A549 (cell line): Measurements from ENCODE around the gene SLC6A12. TPM values are rescaled to one million over a fixed set of nuclear protein-coding genes. Genes with fewer than 3 reads are reported as not detected.

Source experiments
- ATAC-seq, 2 experiments: fragments of 200-7000 bp in 1 of 2; fragments of >200 bp in 1 of 2; cut with Nextera tagmentation in 1 of 2; cut with Tn5 transposase in 1 of 2; 3 replicates each; pipeline versions ENCODE4 v1.8.0 to v1.9.1; 2018 to 2020; ENCODE audit warnings: mild to moderate bottlenecking in 1 of 2, moderate library complexity in 1 of 2
- CTCF ChIA-PET: fragments of 300-600 bp; sonication (Branson Sonifier 250); formaldehyde crosslinking; extraction: SDS; loops from one replicate; lab custom pipeline; 2021; ENCODE audit warnings: antibody characterized with exemption, inconsistent platforms; lab: Yijun Ruan, JAX
- POLR2A ChIA-PET: fragments of 350-600 bp; formaldehyde crosslinking; extraction: SDS; loops from one replicate; lab custom pipeline; 2021; ENCODE audit warnings: antibody characterized with exemption, inconsistent platforms; lab: Yijun Ruan, JAX
- DNase-seq, 2 experiments: peaks; one replicate each; pipeline versions ENCODE4 v3.0.0 to v3.0.0-alpha.2; 2011 to 2016; ENCODE audit warnings: low read depth in 1 of 2, low spot score in 1 of 2
- FAIRE-seq: peaks from 2 replicates; lab custom pipeline; 2011; peaks lifted over from hg19 to GRCh38; lab: Jason Lieb, UNC
- H3K27ac ChIP-seq, 2 experiments: fragments of >200 bp; sonication (Bioruptor Twin); formaldehyde crosslinking; 3 replicates each; pipeline ENCODE4 v1.5.1; 2016 to 2017
- H3K4me1 ChIP-seq: fragments of >200 bp; sonication (Bioruptor Twin); formaldehyde crosslinking; 3 replicates; pipeline ENCODE4 v1.6.1; 2016
- H3K4me2 ChIP-seq: fragments of >200 bp; sonication (Bioruptor Twin); formaldehyde crosslinking; 3 replicates; pipeline ENCODE4 v1.6.1; 2016
- H3K4me3 ChIP-seq: fragments of >200 bp; sonication (Bioruptor Twin); formaldehyde crosslinking; 3 replicates; pipeline ENCODE4 v1.5.1; 2016
- H3K9me3 ChIP-seq: fragments of >200 bp; sonication (Bioruptor Twin); formaldehyde crosslinking; 3 replicates; pipeline ENCODE4 v1.6.1; 2016
- BCL3 ChIP-seq: fragments of >200 bp; sonication (Bioruptor Twin); formaldehyde crosslinking; IDR thresholded peaks from 3 replicates; pipeline ENCODE4 v1.6.1; 2016
- BHLHE40 ChIP-seq: IDR thresholded peaks from 2 replicates; pipeline ENCODE4 v1.6.1; 2012; ENCODE audit warnings: low read depth, low read length, inconsistent platforms
- CBX8 ChIP-seq: fragments of 200-600 bp; sonication (generic); IDR thresholded peaks from 2 replicates; pipeline ENCODE4 v1.6.1; 2016
- CHD4 ChIP-seq: fragments of 200-600 bp; sonication (generic); IDR thresholded peaks from 2 replicates; pipeline ENCODE4 v1.6.1; 2016; ENCODE audit warnings: antibody characterized with exemption, mild to moderate bottlenecking, borderline replicate concordance
- CTCF ChIP-seq: fragments of >200 bp; sonication (Bioruptor Twin); formaldehyde crosslinking; IDR thresholded peaks from 3 replicates; pipeline ENCODE4 v1.5.1; 2016
- ELK1 ChIP-seq: fragments of 150-350 bp; IDR thresholded peaks from 2 replicates; pipeline ENCODE4 v1.6.1; 2014; ENCODE audit warnings: low read depth, mild to moderate bottlenecking, low read length
- ESRRA ChIP-seq: fragments of 150-350 bp; IDR thresholded peaks from 2 replicates; pipeline ENCODE4 v1.6.1; 2014; ENCODE audit warnings: mild to moderate bottlenecking, low read length, borderline replicate concordance
- FOSB ChIP-seq: fragments of 250-450 bp; sonication (Bioruptor Pico); IDR thresholded peaks from 2 replicates; pipeline ENCODE4 v1.5.0; 2020; ENCODE audit warnings: mild to moderate bottlenecking, moderate library complexity
- FOSL2 ChIP-seq, 2 experiments: fragments of 450-650 bp in 1 of 2; fragments of >200 bp in 1 of 2; sonication (Bioruptor Twin) in 1 of 2; formaldehyde crosslinking; IDR thresholded peaks; 2 replicates each; pipeline versions ENCODE4 v1.5.0 to v1.6.1; 2016 to 2020; ENCODE audit warnings: mild to moderate bottlenecking in 1 of 2, moderate library complexity in 1 of 2
- FOXS1 ChIP-seq: fragments of 250-450 bp; sonication (Bioruptor Pico); IDR thresholded peaks from 2 replicates; pipeline ENCODE4 v1.5.0; 2020; ENCODE audit warnings: mild to moderate bottlenecking, moderate library complexity
- GATA3 ChIP-seq: IDR thresholded peaks from 2 replicates; pipeline ENCODE4 v1.6.1; 2012; ENCODE audit warnings: borderline replicate concordance
- HDAC2 ChIP-seq: fragments of 200-600 bp; sonication (generic); IDR thresholded peaks from 2 replicates; pipeline ENCODE4 v1.6.1; 2016
- HMGXB4 ChIP-seq: fragments of 250-450 bp; sonication (Bioruptor Pico); IDR thresholded peaks from 2 replicates; pipeline ENCODE4 v1.5.0; 2021; ENCODE audit warnings: mild to moderate bottlenecking, moderate library complexity, borderline replicate concordance
- HOXB13 ChIP-seq: fragments of 250-450 bp; sonication (Bioruptor Pico); IDR thresholded peaks from 2 replicates; pipeline ENCODE4 v1.5.0; 2020; ENCODE audit warnings: low read depth, mild to moderate bottlenecking, moderate library complexity
- HOXB5 ChIP-seq: fragments of 250-450 bp; sonication (Bioruptor Pico); IDR thresholded peaks from 2 replicates; pipeline ENCODE4 v1.5.0; 2020; ENCODE audit warnings: mild to moderate bottlenecking, moderate library complexity
- JUNB ChIP-seq: fragments of >200 bp; sonication (Bioruptor Twin); formaldehyde crosslinking; IDR thresholded peaks from 2 replicates; pipeline ENCODE4 v1.6.1; 2016
- KDM5A ChIP-seq: fragments of 200-600 bp; sonication (generic); IDR thresholded peaks from 2 replicates; pipeline ENCODE4 v1.6.1; 2016; ENCODE audit warnings: antibody characterized with exemption, mild to moderate bottlenecking
- NFE2L2 ChIP-seq: fragments of 150-350 bp; conservative IDR thresholded peaks from 2 replicates; pipeline ENCODE4 v1.6.1; 2014; ENCODE audit warnings: low read length
- NR3C1 ChIP-seq: fragments of >200 bp; sonication (Bioruptor Twin); formaldehyde crosslinking; IDR thresholded peaks from 3 replicates; pipeline ENCODE4 v1.6.1; 2017
- PHF8 ChIP-seq: fragments of 200-600 bp; sonication (generic); IDR thresholded peaks from 2 replicates; pipeline ENCODE4 v1.6.1; 2016; ENCODE audit warnings: low read depth, mild to moderate bottlenecking, antibody characterized with exemption, moderate library complexity, borderline replicate concordance
- POLR2A ChIP-seq: IDR thresholded peaks from 2 replicates; pipeline ENCODE4 v1.6.1; 2012; ENCODE audit warnings: mild to moderate bottlenecking, low read length
- RCOR1 ChIP-seq: fragments of 150-350 bp; IDR thresholded peaks from 2 replicates; pipeline ENCODE4 v1.6.1; 2014; ENCODE audit warnings: antibody characterized with exemption, low read length, low read depth
- RNF2 ChIP-seq: fragments of 200-600 bp; sonication (generic); IDR thresholded peaks from 2 replicates; pipeline ENCODE4 v1.6.1; 2016; ENCODE audit warnings: low read depth, mild to moderate bottlenecking, antibody characterized with exemption, moderate library complexity, borderline replicate concordance
- USF2 ChIP-seq: fragments of 450-650 bp; IDR thresholded peaks from 2 replicates; pipeline ENCODE4 v1.6.1; 2014; ENCODE audit warnings: antibody characterized with exemption
- ZFP36 ChIP-seq: fragments of 450-650 bp; IDR thresholded peaks from 2 replicates; pipeline ENCODE4 v1.6.1; 2014; ENCODE audit warnings: borderline replicate concordance; ENCODE audit not compliant: partially characterized antibody
- ZSCAN20 ChIP-seq: fragments of 250-450 bp; sonication (Bioruptor Pico); IDR thresholded peaks from 2 replicates; pipeline ENCODE4 v1.8.0; 2022; ENCODE audit warnings: mild to moderate bottlenecking, moderate library complexity
- WGBS: methylation state at CpG from one replicate; pipeline ENCODE4 v1.1.6; 2017; ENCODE audit errors: missing lambda C conversion rate; 5-methylcytosine and 5-hydroxymethylcytosine counted together
- polyA plus RNA-seq, 4 experiments: library from polyadenylated mRNA; depleted of rRNA in 3 of 4; stranded (reverse); fragments of >200 nt; fragmentation: RNase III in 1 of 4; extraction: RNeasy Plus Mini Kit Qiagen cat#74134 plus additional on column Dnase treatment in 1 of 4; gene quantifications; 2 replicates in 3 of 4; 3 replicates in 1 of 4; pipeline ENCODE4 v1.2.3, GENCODE V29; 2011 to 2017

SLC6A12 gene
- polyA plus RNA-seq, 2 of the 4 experiments (the other 2 are of a cell fraction): 0.78 to 4.4 TPM

GRCh38 chr12:227286-227915, 13.4 kb upstream of the SLC6A12 start:
- DNase-seq (no peak), FAIRE-seq (no peak), ATAC-seq (no peak)
- WGBS: 42% methylated on average over 7 of the region's 7 CpGs
- no peak for TF ChIP-seq JUNB
- Histone ChIP-seq H3K4me1 (no peaks in the 10 kb centered on the region), H3K27ac (no peak overlapping the region), H3K9me3 (no peaks in the 10 kb centered on the region), H3K4me2 (no peak overlapping the region), H3K4me3 (no peak overlapping the region)
- ChIA-PET POLR2A (no interaction called here), CTCF (interaction anchor here (0.8 kb wide), 1 partner anchor 7 kb away, joined by 3 read pairs; no protein-coding TSS in a partner anchor)

- no peak for FAIRE-seq
- Histone ChIP-seq H3K27ac (no peak overlapping the region), H3K9me3 (no peaks in the 10 kb centered on the region), H3K4me1 (no peaks in the 10 kb centered on the region), H3K4me2 (no peak overlapping the region), H3K4me3 (no peak overlapping the region)
- no peak for DNase-seq
- 61% methylated on average over 14 of the region's 14 CpGs for WGBS
- ATAC-seq: no peak
- ChIA-PET POLR2A (no interaction called here), CTCF (no interaction called here)
- TF ChIP-seq BCL3 (no peak), ZFP36 (no peak), CHD4 (no peak), CTCF (no peak), USF2 (no peak), ESRRA (no peak), HMGXB4 (CRISPR knock-in tag) (no peak), GATA3 (no peak), BHLHE40 (no peak), FOXS1 (CRISPR knock-in tag) (no peak), FOSL2 (IDR thresholded peaks at IDR 0.05) (no peak), FOSL2 (CRISPR knock-in tag; IDR thresholded peaks at IDR 0.05) (no peak), KDM5A (no peak)
Measured at GRCh38 chr12:226401-226800, 12.4 kb upstream of the SLC6A12 start.

GRCh38 chr12:225012-225411, 11.1 kb upstream of the SLC6A12 start:
- Histone ChIP-seq H3K9me3 (no peaks in the 10 kb centered on the region), H3K4me2 (no peak overlapping the region), H3K4me3 (no peak overlapping the region), H3K27ac (no peak overlapping the region), H3K4me1 (no peaks in the 10 kb centered on the region)
- FAIRE-seq (no peak), DNase-seq (no peak), ATAC-seq (no peak)
- POLR2A ChIA-PET: no interaction called here
- 74% methylated on average over 18 of the region's 18 CpGs for WGBS
- CTCF ChIA-PET: interaction anchor here (1.0 to 1.3 kb wide), 2 partner anchors 23 to 36 kb away, joined by 3 read pairs; no protein-coding TSS in a partner anchor
- TF ChIP-seq NR3C1 (no peak), HDAC2 (no peak), ZSCAN20 (CRISPR knock-in tag) (no peak), BCL3 (no peak), HOXB13 (CRISPR knock-in tag) (no peak), NFE2L2 (no peak), ZFP36 (no peak), FOSB (no peak), HOXB5 (CRISPR knock-in tag) (no peak), ELK1 (no peak), POLR2A (no peak), RNF2 (no peak), PHF8 (no peak), RCOR1 (no peak), CBX8 (no peak)
